EL (cell line): Measurements from ENCODE around the gene PADI3.
"Not testable (repeated sequence)": the region's sequence is repeated elsewhere in the genome, so short reads cannot be mapped to it uniquely, and the experiment has no call there.

Experiments
- DNase-seq: peaks from one replicate; pipeline ENCODE4 v3.0.0-alpha.2; 2016

PADI3 gene

DNA sequence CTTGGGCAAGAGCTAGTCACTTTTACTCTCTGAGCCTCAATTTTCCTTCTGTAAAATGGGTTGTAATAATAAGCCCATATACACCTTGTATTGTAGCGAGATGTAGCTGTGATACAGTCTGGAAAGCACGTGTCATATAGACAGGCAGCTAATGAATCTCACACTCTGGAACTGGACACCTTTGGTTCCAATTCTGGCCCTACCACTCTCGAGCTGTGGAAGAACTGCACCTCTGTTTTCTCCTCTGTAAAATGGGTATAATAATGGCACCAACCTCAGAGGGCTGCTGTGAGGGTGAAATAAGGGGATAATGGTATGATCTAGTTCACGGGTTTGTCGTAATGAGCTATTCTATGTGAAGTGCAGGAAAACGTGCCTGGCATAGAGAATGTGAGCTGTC lies 58.4 kb downstream of the PADI3 start:
- DNase-seq: no peak

DNA sequence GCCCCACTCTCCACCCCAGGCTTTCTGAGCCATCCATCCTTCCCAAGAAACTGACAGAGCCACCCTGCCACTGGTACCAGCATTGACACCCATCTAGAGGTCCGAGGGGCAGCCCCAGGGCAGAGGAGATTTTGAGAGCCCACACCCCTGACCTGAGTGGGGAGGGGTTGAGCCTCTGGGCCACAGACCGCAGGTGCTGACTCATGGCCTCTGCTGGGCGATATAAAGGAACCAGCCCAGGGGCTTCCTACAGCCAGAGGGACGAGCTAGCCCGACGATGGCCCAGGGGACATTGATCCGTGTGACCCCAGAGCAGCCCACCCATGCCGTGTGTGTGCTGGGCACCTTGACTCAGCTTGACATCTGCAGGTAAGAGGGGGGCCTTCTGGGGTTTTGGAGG lies 59.0 kb downstream of the PADI3 start, which contains the start of gene PADI4:
TSS of gene PADI4 (plus strand) at position 252 of the 400 bp plus-strand sequence. CDS start at position 278, 26 bp downstream.
- no peak for DNase-seq

DNA sequence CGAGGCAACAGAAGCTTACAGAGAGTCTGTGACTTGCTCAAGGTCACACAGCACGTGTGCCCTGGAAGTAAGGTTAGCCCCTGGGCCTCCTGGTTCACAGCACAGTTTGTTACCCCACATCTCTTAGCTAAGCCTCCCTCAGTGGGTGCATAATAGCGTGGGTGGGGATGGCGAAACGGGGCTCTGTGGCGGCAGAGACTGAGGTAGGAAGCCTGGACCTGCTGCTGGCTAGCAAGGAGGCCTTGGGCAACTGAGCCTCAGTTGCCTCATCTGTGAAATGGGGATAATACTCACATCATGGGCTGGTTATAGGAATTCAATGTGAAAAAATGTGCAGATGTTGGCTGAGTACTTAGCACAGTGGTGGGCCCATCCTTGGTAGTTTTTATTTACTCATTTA lies 59.7 kb downstream of the PADI3 start:
- DNase-seq: no peak

DNA sequence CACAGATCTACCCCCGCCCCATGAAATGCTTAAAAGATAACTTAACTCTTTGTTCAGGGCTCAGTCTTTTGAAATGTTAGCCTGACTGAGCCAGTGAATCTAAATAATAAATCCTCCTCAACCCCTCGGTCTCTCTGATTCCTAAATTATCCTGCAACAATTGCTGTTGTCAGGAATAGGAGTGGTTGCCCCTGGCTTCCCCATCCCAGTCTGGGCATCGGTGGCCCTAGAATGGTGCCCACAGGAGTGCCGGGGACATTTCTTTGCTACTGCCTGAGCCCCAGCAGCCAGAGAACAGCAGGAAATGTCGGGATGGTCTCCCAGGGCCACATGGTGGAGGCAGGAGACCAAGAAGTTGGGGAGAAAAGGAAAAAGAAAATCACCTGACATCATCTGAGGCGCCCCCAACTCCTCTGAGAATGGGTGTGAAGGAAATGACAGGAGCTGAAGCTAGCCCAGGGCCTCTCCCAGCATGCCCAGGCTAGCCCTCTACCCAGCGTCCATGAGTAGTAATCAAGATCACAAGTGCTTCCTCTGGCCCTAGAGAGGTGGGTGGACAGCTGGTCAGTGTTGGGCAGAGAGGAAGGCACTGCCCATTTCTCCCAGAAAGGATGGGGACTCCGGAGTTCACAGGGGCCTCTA lies 60.6 kb downstream of the PADI3 start:
- DNase-seq: no peak

DNA sequence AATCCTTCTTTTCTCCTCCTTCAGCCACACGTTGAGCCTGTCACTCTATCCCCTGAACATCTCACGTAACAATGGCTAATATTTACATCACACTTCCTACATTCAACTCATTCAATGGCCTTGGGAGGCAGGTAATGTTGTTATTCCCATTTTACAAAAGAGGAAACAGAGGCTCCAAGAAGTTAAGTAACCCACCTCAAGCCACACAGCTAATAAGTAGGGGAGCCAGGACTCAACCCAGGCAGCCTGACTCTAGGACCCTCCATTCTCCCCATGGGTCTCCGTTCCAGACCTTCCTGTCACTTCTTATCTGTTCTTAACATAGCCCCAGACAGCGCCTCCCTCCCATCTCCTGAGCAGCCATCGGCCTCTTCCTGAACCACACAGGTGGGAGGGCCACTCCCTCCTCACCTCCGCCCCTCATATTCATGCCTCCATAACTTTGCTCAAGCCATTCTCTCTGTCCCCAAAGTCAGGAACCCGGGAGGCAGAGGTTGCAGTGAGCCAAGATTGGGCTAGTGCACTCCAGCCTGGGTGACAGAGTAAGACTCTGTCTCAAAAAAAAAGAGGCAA lies 61.3 kb downstream of the PADI3 start:
- DNase-seq: no peak

DNA sequence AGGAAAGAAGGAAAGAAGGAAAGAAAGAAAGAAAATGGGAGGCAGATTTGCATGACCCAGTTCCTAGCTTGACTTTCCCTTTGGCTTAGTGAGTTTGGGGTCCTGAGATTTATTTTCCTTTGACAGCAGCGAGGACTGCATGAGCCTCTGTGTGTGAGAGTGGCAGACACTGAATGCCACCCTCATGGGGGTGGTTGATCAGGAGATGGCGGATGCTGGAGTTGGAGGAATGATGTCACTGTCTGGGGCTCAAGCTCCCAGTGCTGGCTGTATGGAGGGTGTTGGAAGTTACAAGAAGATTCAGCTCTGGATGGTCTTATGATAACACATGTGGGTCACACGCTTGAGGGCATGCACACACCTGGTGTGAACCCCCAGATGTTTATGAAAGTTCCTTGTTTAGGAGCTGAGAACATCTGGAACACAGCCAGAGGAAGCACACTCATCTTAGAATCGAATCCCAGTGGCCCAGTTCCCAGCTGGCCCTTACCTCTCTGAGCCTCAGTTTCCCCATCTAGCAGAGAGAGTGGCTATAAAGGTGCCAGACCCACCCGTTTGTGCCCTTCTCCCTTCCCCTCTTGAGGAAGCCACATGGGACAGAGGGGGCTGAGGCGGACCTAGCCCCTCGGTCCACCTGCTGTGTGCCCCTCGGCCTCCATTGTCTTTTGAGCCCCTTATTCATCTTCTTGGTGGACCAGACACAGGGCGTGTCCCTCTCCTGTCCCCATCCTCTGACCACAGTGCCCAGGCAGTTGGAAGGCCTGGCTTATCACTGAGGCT lies 64.8 kb downstream of the PADI3 start:
- DNase-seq: no peak

DNA sequence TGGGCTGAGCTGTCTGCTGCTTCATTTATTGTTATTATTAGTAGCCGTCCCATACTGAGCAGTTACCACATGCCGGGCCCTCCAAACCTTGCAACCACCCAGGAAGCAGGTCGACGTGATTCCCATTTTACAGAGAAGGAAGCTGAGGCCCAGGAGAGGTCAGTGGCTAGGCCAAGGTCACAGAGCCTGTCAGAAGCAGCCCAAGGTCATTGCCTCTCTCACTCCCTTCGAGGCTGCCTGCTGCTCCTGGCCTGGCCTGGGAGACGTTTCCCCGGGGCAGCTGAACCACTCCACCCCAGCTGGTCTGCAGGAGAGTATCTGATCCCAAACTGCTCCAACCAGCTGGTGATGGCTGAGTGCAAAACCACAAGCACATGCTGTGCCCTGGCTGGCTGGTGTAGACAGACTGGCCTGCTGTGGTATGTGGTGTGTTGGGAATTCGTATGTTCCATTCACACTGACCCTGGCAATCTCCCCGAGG lies 65.6 kb downstream of the PADI3 start:
- no peak for DNase-seq

DNA sequence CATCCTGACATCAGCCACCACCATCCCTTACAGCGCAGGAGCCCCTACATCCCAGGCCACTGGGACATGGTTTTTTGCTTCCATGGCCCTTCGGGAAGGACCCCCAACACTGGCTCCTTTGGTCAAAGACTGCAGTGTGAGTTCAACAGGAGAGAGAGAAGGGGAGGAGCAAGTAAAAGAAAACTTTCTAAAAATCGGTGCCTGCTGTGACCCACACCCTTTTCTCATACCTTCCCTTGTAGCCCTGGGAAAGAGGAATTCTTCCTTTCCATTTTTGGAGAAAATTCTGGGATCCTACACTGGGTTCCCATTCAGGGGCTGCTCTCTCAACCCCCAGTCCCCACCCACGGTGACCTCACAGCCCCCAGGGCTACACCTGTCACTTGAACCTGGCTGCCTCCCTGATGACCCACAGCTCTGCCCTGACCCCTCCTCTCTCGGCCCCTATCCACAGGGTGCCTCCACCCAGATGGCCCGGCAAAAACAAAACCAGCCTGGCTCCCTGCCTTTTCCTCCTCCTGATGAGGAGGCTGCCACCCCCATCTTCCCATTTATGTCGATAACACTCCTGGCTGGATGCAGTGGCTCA lies 66.7 kb downstream of the PADI3 start:
- no peak for DNase-seq

DNA sequence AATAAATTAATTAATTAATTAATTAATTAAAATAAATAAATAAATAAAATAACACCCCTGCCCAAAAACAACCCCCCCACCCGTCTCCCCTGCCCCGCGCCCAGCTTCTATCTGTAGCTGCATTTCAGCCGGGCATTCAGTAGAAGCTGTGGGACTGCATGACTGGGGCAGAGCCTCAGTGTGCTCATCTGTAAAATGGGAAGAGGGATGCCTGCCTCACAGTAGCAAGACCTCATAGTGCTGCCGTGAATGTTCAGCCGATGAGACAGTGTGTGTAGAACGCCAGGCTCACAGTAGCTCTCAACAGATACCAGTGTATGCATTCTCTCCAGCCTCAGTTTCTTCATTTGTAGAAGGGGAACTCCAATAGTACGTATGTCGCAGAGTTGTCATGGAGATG lies 67.8 kb downstream of the PADI3 start:
- no peak for DNase-seq

DNA sequence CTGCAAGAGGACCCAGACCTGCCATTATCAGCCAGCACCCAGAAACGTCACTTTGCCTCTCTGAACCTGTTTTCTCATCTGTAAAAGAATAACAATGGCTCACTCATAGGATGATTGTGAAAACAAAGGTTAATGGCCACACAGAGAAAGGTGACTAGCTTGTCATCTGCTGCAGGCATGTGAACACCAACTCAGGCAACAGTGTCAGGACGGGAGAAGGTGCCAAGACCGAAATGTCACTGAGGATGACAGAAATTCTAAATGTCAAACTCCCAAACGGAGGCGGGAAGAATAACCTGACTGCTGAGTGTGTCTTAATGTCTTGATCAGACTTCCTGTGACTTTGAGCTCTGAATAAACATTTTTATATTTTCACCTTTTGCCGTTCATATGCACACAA lies 69.4 kb downstream of the PADI3 start:
- DNase-seq: no peak

DNA sequence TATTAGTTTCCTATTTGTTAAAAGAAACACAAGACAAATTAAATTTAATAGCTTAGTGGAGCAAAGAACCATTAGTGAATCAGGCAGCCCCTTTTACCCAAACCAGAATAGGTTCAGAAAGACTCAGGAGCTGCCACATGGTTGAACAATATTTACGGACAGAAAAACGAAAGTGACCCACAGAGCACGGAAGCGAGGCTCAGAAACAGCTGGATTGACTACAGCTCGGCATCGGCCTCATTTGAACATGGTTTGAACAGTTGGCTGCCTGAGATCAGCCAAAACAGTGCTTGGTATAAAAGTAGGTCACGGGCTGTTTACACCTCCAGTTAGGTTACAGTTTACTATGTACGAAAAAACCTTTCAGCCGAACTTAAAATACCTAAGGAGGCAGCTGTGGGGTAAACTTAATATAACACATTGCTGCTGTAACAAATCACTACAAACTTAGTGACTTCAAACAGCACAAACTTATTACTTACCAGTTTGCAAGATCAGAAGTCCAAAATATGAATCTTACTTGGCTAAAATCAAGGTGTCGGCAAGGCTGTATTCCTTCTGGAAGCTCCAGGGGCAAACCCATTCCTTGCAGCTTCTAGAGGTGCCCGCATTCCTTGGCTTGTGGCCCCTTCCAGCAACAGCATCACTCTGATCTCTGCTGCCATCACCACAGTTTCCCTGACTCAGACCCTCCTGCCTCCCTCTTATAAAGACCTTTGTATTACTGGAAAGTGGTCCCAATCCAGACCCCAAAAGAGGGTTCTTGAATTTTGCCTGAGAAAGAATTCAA lies 70.9 kb downstream of the PADI3 start:
- DNase-seq: no peak

DNA sequence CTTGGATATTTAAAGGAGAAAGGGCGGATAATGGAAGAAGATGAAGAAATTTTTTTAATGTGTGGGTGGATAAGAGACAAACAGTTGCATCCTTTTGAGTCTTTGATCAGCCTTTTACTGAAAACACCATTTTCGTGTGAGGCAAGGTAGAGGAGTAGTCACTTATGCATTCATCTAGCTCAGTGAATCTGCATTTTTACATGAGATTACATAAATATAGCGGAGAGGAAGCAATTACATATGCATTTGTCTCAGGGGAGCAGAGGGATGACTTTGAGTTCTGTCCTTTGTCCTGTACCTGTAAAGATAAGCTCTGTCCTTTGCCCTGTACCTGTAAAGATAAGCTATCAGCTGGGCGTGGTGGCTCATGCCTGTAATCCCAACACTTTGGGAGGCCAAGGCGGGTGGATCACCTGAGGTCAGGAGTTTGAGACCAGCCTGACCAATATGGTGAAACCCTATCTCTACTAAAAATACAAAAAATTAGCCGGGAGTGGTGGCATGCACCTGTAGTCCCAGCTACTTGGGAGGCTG lies 73.0 kb downstream of the PADI3 start:
- DNase-seq: not testable (repeated sequence)

DNA sequence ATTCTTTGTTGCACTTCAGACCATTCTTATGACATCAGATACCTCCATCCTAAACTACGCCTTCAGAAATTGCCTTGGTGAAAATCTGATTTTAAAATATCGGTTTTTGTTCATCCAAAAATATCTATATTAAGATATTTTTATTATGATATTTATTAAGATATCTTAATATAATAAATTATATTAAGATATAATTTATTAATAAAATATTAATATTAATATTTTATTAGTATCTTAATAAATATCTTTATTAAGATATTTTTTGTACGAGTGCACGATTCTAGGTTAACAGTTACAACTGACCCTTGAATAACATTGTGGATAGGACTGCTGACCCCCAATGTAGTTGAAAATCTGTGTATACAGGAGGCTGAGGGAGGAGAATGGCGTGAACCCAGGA lies 80.0 kb downstream of the PADI3 start:
- no peak for DNase-seq

DNA sequence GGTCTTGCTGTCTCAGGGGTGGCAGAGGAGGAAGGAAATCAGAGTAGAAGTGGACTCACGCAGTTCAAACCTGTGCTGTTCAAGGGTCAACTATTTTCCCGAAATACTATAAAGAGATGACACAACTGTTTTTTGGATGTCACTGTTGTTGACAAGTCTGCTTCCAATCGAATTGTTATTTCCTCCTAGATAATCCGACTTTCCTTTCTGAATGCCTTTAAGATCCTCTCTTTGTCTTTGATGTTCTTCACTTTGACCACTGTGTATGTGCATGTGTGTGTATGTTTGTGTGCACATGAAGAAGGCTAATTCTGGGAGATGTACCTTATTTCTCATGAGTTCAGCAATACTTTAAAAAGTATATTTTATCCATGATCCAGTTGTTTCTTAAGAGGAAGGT lies 80.7 kb downstream of the PADI3 start:
- DNase-seq: no peak

DNA sequence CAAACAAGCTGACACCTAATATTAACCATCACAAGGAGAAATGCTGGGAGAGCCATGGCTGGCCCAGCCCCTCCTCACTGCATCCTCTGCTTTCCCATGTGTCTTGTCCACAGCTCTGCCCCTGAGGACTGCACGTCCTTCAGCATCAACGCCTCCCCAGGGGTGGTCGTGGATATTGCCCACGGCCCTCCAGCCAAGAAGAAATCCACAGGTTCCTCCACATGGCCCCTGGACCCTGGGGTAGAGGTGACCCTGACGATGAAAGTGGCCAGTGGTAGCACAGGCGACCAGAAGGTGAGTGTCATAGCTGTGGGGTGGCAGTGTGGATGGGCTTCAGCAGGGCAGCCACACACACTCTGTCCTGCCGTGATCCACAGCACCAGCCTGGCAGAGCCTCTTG lies 82.0 kb downstream of the PADI3 start:
- no peak for DNase-seq

DNA sequence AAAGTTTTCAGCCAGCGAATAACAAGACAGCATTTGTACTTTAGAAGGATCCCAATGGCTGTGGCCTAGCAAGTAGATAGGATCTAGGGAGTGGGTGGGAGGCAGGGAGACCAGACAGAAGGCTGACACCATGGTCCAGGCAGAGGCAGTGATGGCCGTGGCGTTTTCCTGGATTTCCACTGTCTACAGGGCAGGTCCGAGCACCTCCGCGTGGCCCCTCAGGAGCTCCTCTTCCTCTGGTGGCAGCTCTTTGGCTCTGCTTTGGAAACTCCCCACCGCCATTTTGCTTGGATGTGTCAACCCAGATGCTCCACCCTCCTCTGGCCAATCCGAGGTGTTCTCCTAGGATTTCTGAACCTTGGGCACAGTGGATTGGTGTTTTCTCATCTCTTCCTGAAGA lies 84.2 kb downstream of the PADI3 start:
- DNase-seq: no peak
